CD4-positive, alpha-beta T cell treated with Interleukin-4 for 1 hour (primary cell): Measurements from ENCODE around the gene GOLGA6L26.
A peak's percentile ranks its signal among the peaks of the same experiment; 100 is the strongest.
"Not testable (repeated sequence)": the region's sequence is repeated elsewhere in the genome, so short reads cannot be mapped to it uniquely, and the experiment has no call there.

Experiments
- DNase-seq, 2 donors: peaks; one replicate each; pipeline ENCODE4 v3.0.0-alpha.2; 2020 to 2022

The GOLGA6L26 gene

GRCh38 chr15:23334096-23334495 lies at the start of gene GOLGA6L26:
GOLGA6L26 (minus strand) TSS chr15:23334196; CDS start chr15:23334135, 61 bp downstream.
- not testable (repeated sequence) for DNase-seq

GRCh38 chr15:23381192-23381591 lies 47.2 kb upstream of the GOLGA6L26 start:
- not testable (repeated sequence) for DNase-seq

- not testable (repeated sequence) for DNase-seq
Observed at GRCh38 chr15:23380700-23381099, 46.7 kb upstream of the GOLGA6L26 start.

- DNase-seq, result not testable (repeated sequence)
Observed at GRCh38 chr15:23378946-23379345, 45.0 kb upstream of the GOLGA6L26 start.

GRCh38 chr15:23374226-23374625 lies 40.2 kb upstream of the GOLGA6L26 start:
- not testable (repeated sequence) for DNase-seq

GRCh38 chr15:23372891-23373600 lies 39.0 kb upstream of the GOLGA6L26 start:
- not testable (repeated sequence) for DNase-seq

- no peak for DNase-seq
Observed at GRCh38 chr15:23372284-23372683, 38.3 kb upstream of the GOLGA6L26 start.

GRCh38 chr15:23371868-23372267 lies 37.9 kb upstream of the GOLGA6L26 start:
- DNase-seq, result not testable (repeated sequence)

GRCh38 chr15:23371134-23371533 lies 37.1 kb upstream of the GOLGA6L26 start:
- DNase-seq, result not testable (repeated sequence)

- DNase-seq, result no peak
Observed at GRCh38 chr15:23370578-23370977, 36.6 kb upstream of the GOLGA6L26 start.

GRCh38 chr15:23364261-23364660 lies 30.3 kb upstream of the GOLGA6L26 start:
- not testable (repeated sequence) for DNase-seq

- DNase-seq, result not testable (repeated sequence)
Observed at GRCh38 chr15:23362622-23363021, 28.6 kb upstream of the GOLGA6L26 start.

GRCh38 chr15:23354448-23354847 lies 20.5 kb upstream of the GOLGA6L26 start, which contains the start of gene GOLGA8S:
GOLGA8S (plus strand) TSS chr15:23354748; CDS start chr15:23354810, 62 bp downstream.
- DNase-seq, result not testable (repeated sequence)

GRCh38 chr15:23311233-23311632 lies 22.8 kb downstream of the GOLGA6L26 start:
- DNase-seq, result not testable (repeated sequence)

- not testable (repeated sequence) for DNase-seq
Observed at GRCh38 chr15:23305921-23306320, 28.1 kb downstream of the GOLGA6L26 start.

GRCh38 chr15:23304805-23305204 lies 29.2 kb downstream of the GOLGA6L26 start:
- DNase-seq, result not testable (repeated sequence)

GRCh38 chr15:23304267-23304666 lies 29.7 kb downstream of the GOLGA6L26 start:
- DNase-seq, result peak in 1 of 2 donors; percentile 8

- DNase-seq, result peak in 1 of 2 donors; percentile 34
Observed at GRCh38 chr15:23303654-23304053, 30.3 kb downstream of the GOLGA6L26 start.

- not testable (repeated sequence) for DNase-seq
Observed at GRCh38 chr15:23303246-23303645, 30.8 kb downstream of the GOLGA6L26 start.
